ENCODE results near the gene ERAS. TPM values are rescaled to one million over a fixed set of nuclear protein-coding genes. Genes with fewer than 3 reads are reported as not detected.
"Not testable (repeated sequence)": the region's sequence is repeated elsewhere in the genome, so short reads cannot be mapped to it uniquely, and the experiment has no call there.

The ERAS gene
- total and polyA plus RNA-seq, 2 experiments from 2014 or later, result 0.17 TPM; not detected in 1

GRCh38 chrX:48854898-48855297 lies 28.6 kb downstream of the ERAS start:
- TF ChIP-seq CTCF (IDR thresholded peaks at IDR 0.05; ENCODE audit: low read depth, low read length), result peak; percentile 40
- Histone ChIP-seq H3K27me3 (no peaks in the 10 kb centered on the region), H3K9me3 (ENCODE audit: low read depth) (no peaks in the 10 kb centered on the region), H3K4me3 (no peak overlapping the region), H3K4me1 (ENCODE audit: low read depth) (no peaks in the 10 kb centered on the region), H3K36me3 (no peaks in the 10 kb centered on the region), H3K27ac (no peak overlapping the region)
- DNase-seq (ENCODE audit: low read depth in 1 of 2, low spot score in 1 of 2), result peak in 1 of 2 donors; percentile 11

- Histone ChIP-seq H3K4me3 (no peak overlapping the region), H3K36me3 (no peaks in the 10 kb centered on the region), H3K4me1 (ENCODE audit: low read depth) (no peaks in the 10 kb centered on the region), H3K27me3 (no peaks in the 10 kb centered on the region), H3K27ac (no peak overlapping the region), H3K9me3 (ENCODE audit: low read depth) (no peaks in the 10 kb centered on the region)
- no peak for TF ChIP-seq CTCF (IDR thresholded peaks at IDR 0.05; ENCODE audit: low read depth, low read length)
- DNase-seq (ENCODE audit: low read depth in 1 of 2, low spot score in 1 of 2), result peak in 1 of 2 donors; percentile 48
These were observed 37.9 kb downstream of the ERAS start for GRCh38 chrX:48864210-48864609.

- H3K4me3 ChIP-seq; H3K27ac ChIP-seq; H3K27me3 ChIP-seq; DNase-seq (ENCODE audit: low read depth in 1 of 2, low spot score in 1 of 2); H3K4me1 ChIP-seq (ENCODE audit: low read depth); H3K36me3 ChIP-seq; H3K9me3 ChIP-seq (ENCODE audit: low read depth): not testable (repeated sequence)
These were observed 45.7 kb downstream of the ERAS start for GRCh38 chrX:48872017-48872416.

- H3K9me3 ChIP-seq (ENCODE audit: low read depth); H3K4me1 ChIP-seq (ENCODE audit: low read depth); H3K27me3 ChIP-seq; DNase-seq (ENCODE audit: low read depth in 1 of 2, low spot score in 1 of 2); H3K4me3 ChIP-seq; H3K27ac ChIP-seq; H3K36me3 ChIP-seq: not testable (repeated sequence)
These were observed 50.6 kb downstream of the ERAS start for GRCh38 chrX:48876944-48877343.

Other genes with a start within 250 kb of the ERAS start
- 151 and 205 TPM in 2 replicates for gene WDR13, start 229.0 kb upstream of the ERAS start, total RNA-seq
- gene WDR13, start 229.0 kb upstream of the ERAS start, polyA plus RNA-seq, result 150 and 168 TPM in 2 replicates
- gene WAS, start 142.7 kb upstream of the ERAS start, total RNA-seq, result 1.9 TPM in 2 replicates
- 1.7 and 4.3 TPM in 2 replicates for gene WAS, start 142.7 kb upstream of the ERAS start, polyA plus RNA-seq
- 5.5 and 8.1 TPM in 2 replicates for gene SUV39H1, start 129.8 kb upstream of the ERAS start, total RNA-seq
- 6.7 and 6.9 TPM in 2 replicates for gene SUV39H1, start 129.8 kb upstream of the ERAS start, polyA plus RNA-seq
- gene GLOD5, start 64.8 kb upstream of the ERAS start, total RNA-seq, result not detected in 2 replicates
- gene GLOD5, start 64.8 kb upstream of the ERAS start, polyA plus RNA-seq, result not detected in 2 replicates
- not detected in 2 replicates for gene GATA1, start 39.9 kb upstream of the ERAS start, total RNA-seq
- gene GATA1, start 39.9 kb upstream of the ERAS start, polyA plus RNA-seq, result 0.15 and 0.17 TPM in 2 replicates
- gene HDAC6, start 24.4 kb upstream of the ERAS start, total RNA-seq, result 143 and 162 TPM in 2 replicates
- gene HDAC6, start 24.4 kb upstream of the ERAS start, polyA plus RNA-seq, result 105 and 114 TPM in 2 replicates
- 7.1 and 8.5 TPM in 2 replicates for gene PCSK1N, start 9.1 kb downstream of the ERAS start, total RNA-seq
- gene PCSK1N, start 9.1 kb downstream of the ERAS start, polyA plus RNA-seq, result 5.4 and 8.7 TPM in 2 replicates
- gene TIMM17B, start 71.3 kb downstream of the ERAS start, total RNA-seq, result 127 and 152 TPM in 2 replicates
- gene TIMM17B, start 71.3 kb downstream of the ERAS start, polyA plus RNA-seq, result 219 and 264 TPM in 2 replicates
- 62.8 and 74.8 TPM in 2 replicates for gene PQBP1, start 71.4 kb downstream of the ERAS start, total RNA-seq
- 75.3 and 114 TPM in 2 replicates for gene PQBP1, start 71.4 kb downstream of the ERAS start, polyA plus RNA-seq
- 17.3 and 22.2 TPM in 2 replicates for gene SLC35A2, start 85.1 kb downstream of the ERAS start, total RNA-seq
- gene SLC35A2, start 85.1 kb downstream of the ERAS start, polyA plus RNA-seq, result 41.8 and 51.4 TPM in 2 replicates
- gene PIM2, start 92.5 kb downstream of the ERAS start, total RNA-seq, result 18.5 and 25.2 TPM in 2 replicates
- 20.7 and 38.4 TPM in 2 replicates for gene PIM2, start 92.5 kb downstream of the ERAS start, polyA plus RNA-seq
- gene OTUD5, start 131.1 kb downstream of the ERAS start, total RNA-seq, result 40.2 and 56.6 TPM in 2 replicates
- 47.8 and 55.6 TPM in 2 replicates for gene OTUD5, start 131.1 kb downstream of the ERAS start, polyA plus RNA-seq
- 1.1 and 2.6 TPM in 2 replicates for gene KCND1, start 145.3 kb downstream of the ERAS start, total RNA-seq
- 2.3 and 3.1 TPM in 2 replicates for gene KCND1, start 145.3 kb downstream of the ERAS start, polyA plus RNA-seq
- 34.7 and 67.3 TPM in 2 replicates for gene GRIPAP1, start 175.8 kb downstream of the ERAS start, total RNA-seq
- gene GRIPAP1, start 175.8 kb downstream of the ERAS start, polyA plus RNA-seq, result 44.8 and 65.4 TPM in 2 replicates
- 30.0 and 55.0 TPM in 2 replicates for gene TFE3, start 216.8 kb downstream of the ERAS start, total RNA-seq
- 32.1 and 40.9 TPM in 2 replicates for gene TFE3, start 216.8 kb downstream of the ERAS start, polyA plus RNA-seq
- gene CCDC120, start 232.5 kb downstream of the ERAS start, total RNA-seq, result 6.2 and 7.8 TPM in 2 replicates
- 5.4 and 10.8 TPM in 2 replicates for gene CCDC120, start 232.5 kb downstream of the ERAS start, polyA plus RNA-seq
- gene PRAF2, start 247.5 kb downstream of the ERAS start, total RNA-seq, result 22.9 and 30.3 TPM in 2 replicates
- 56.2 and 76.7 TPM in 2 replicates for gene PRAF2, start 247.5 kb downstream of the ERAS start, polyA plus RNA-seq

Measured in cardiac muscle cell (in vitro differentiated cells and primary cell).